IMR-90 (cell line): ENCODE data around the gene FNDC3B. TPM values are rescaled to one million over a fixed set of nuclear protein-coding genes. Genes with fewer than 3 reads are reported as not detected.

Source experiments
- ATAC-seq: fragments of 200-7000 bp; cut with Tn5 transposase; 2 replicates; pipeline ENCODE4 v1.9.1; 2020; ENCODE audit warnings: low read depth, mild to moderate bottlenecking, moderate library complexity
- BruUV-seq: library from RNA; stranded (reverse); fragments of 400-500 nt; replicated peaks from 2 replicates; lab custom pipeline; 2021; lab: Mats Ljungman, UMichigan
- CTCF ChIA-PET: fragments of 300-600 bp; formaldehyde crosslinking; extraction: SDS; loops from one replicate; lab custom pipeline; 2021; ENCODE audit warnings: antibody characterized with exemption; lab: Yijun Ruan, JAX
- POLR2A ChIA-PET: fragments of 300-600 bp; sonication (Branson Sonifier 250); formaldehyde crosslinking; loops from one replicate; lab custom pipeline; 2022; ENCODE audit warnings: antibody characterized with exemption; ENCODE audit not compliant: unreplicated experiment; lab: Charles Lee
- DNase-seq: peaks from one replicate; pipeline ENCODE4 v3.0.0; 2013
- H2AFZ ChIP-seq: replicated peaks from 2 replicates; pipeline ENCODE3; 2013; ENCODE audit warnings: low read length, mild to moderate bottlenecking; ENCODE audit not compliant: poor library complexity
- H2AK5ac ChIP-seq: 2 replicates; pipeline ENCODE4 v1.6.1; 2013; ENCODE audit warnings: low read depth, low read length, inconsistent platforms
- H2AK9ac ChIP-seq: replicated peaks from 2 replicates; pipeline ENCODE3; 2013; ENCODE audit warnings: mild to moderate bottlenecking, low read depth, low read length, moderate library complexity; ENCODE audit not compliant: poor library complexity
- H2BK120ac ChIP-seq: 2 replicates; pipeline ENCODE4 v1.6.1; 2013; ENCODE audit warnings: low read depth, low read length, inconsistent platforms
- H2BK15ac ChIP-seq: 3 replicates; pipeline ENCODE4 v1.6.1; 2013; ENCODE audit warnings: low read depth, low read length, inconsistent platforms
- H2BK20ac ChIP-seq: 2 replicates; pipeline ENCODE4 v1.6.1; 2013; ENCODE audit warnings: low read depth, mild to moderate bottlenecking, inconsistent platforms, low read length, moderate library complexity
- H2BK5ac ChIP-seq: 2 replicates; pipeline ENCODE4 v1.6.1; 2013; ENCODE audit warnings: mild to moderate bottlenecking, low read depth, low read length, inconsistent platforms; ENCODE audit not compliant: poor library complexity, severe bottlenecking
- H3K14ac ChIP-seq: replicated peaks from 2 replicates; pipeline ENCODE4 v1.6.1; 2013; ENCODE audit warnings: low read depth, low read length, inconsistent platforms
- H3K18ac ChIP-seq: 2 replicates; pipeline ENCODE4 v1.6.1; 2013; ENCODE audit warnings: low read depth, low read length, control low read depth
- H3K23ac ChIP-seq: 2 replicates; pipeline ENCODE4 v1.6.1; 2013; ENCODE audit warnings: low read depth, low read length, inconsistent platforms
- H3K27ac ChIP-seq: 2 replicates; pipeline ENCODE4 v1.5.1; 2013; ENCODE audit warnings: mild to moderate bottlenecking, control low read depth, low read length; ENCODE audit not compliant: insufficient read depth
- H3K27me3 ChIP-seq: 2 replicates; pipeline ENCODE4 v1.6.1; 2013; ENCODE audit warnings: low read length; ENCODE audit not compliant: control insufficient read depth, insufficient read depth
- H3K36me3 ChIP-seq: 2 replicates; pipeline ENCODE4 v1.6.1; 2013; ENCODE audit warnings: low read length, mixed read lengths; ENCODE audit not compliant: control insufficient read depth, insufficient read depth
- H3K4ac ChIP-seq: 2 replicates; pipeline ENCODE4 v1.6.1; 2013; ENCODE audit warnings: low read depth, low read length, inconsistent platforms
- H3K4me1 ChIP-seq: 2 replicates; pipeline ENCODE4 v1.6.1; 2013; ENCODE audit warnings: low read length, mixed read lengths; ENCODE audit not compliant: control insufficient read depth, insufficient read depth
- H3K4me2 ChIP-seq: 2 replicates; pipeline ENCODE4 v1.6.1; 2013; ENCODE audit warnings: low read depth, mild to moderate bottlenecking, control low read depth, low read length, moderate library complexity
- H3K4me3 ChIP-seq: 2 replicates; pipeline ENCODE4 v1.5.1; 2013; ENCODE audit warnings: low read depth, mild to moderate bottlenecking, control low read depth, low read length, moderate library complexity; ENCODE audit not compliant: insufficient read depth
- H3K56ac ChIP-seq: 2 replicates; pipeline ENCODE4 v1.6.1; 2013; ENCODE audit warnings: low read length, inconsistent platforms; ENCODE audit not compliant: insufficient read depth; ENCODE audit errors: extremely low read depth
- H3K79me1 ChIP-seq, 2 experiments: 2 replicates each; pipeline ENCODE4 v1.6.1; 2013; ENCODE audit warnings: low read length in 2 of 2, inconsistent platforms in 1 of 2, low read depth in 1 of 2
- H3K9ac ChIP-seq: 2 replicates; pipeline ENCODE4 v1.6.1; 2013; ENCODE audit warnings: low read depth, low read length, control low read depth
- H3K9me1 ChIP-seq: 2 replicates; pipeline ENCODE4 v1.6.1; 2013; ENCODE audit warnings: low read length, inconsistent platforms; ENCODE audit not compliant: insufficient read depth
- H3K9me3 ChIP-seq: 2 replicates; pipeline ENCODE4 v1.6.1; 2013; ENCODE audit warnings: low read length; ENCODE audit not compliant: control insufficient read depth, insufficient read depth
- H4K20me1 ChIP-seq: 2 replicates; pipeline ENCODE4 v1.6.1; 2013; ENCODE audit warnings: low read length, inconsistent platforms; ENCODE audit not compliant: insufficient read depth
- H4K5ac ChIP-seq: 2 replicates; pipeline ENCODE4 v1.6.1; 2013; ENCODE audit warnings: mild to moderate bottlenecking, low read depth, low read length, control low read depth
- H4K8ac ChIP-seq, 2 experiments: 2 replicates each; pipeline ENCODE4 v1.6.1; 2013; ENCODE audit warnings: low read depth in 2 of 2, low read length in 2 of 2, control low read depth in 1 of 2, inconsistent platforms in 1 of 2
- H4K91ac ChIP-seq: 2 replicates; pipeline ENCODE4 v1.6.1; 2013; ENCODE audit warnings: low read depth, low read length, inconsistent platforms; ENCODE audit not compliant: insufficient read depth
- BHLHE40 ChIP-seq: fragments of 150-350 bp; IDR thresholded peaks from 2 replicates; pipeline ENCODE4 v1.6.1; 2016; ENCODE audit warnings: mild to moderate bottlenecking, low read depth, low read length
- CEBPB ChIP-seq: IDR thresholded peaks from 2 replicates; pipeline ENCODE4 v1.6.1; 2012; ENCODE audit warnings: low read depth, low read length, improper control_type of control experiment
- CHD1 ChIP-seq: IDR thresholded peaks from 2 replicates; pipeline ENCODE4 v1.6.1; 2012; ENCODE audit warnings: low read depth, low read length, improper control_type of control experiment
- FOS ChIP-seq: fragments of 150-350 bp; IDR thresholded peaks from 2 replicates; pipeline ENCODE4 v1.6.1; 2016; ENCODE audit warnings: low read depth, low read length
- MAFK ChIP-seq: IDR thresholded peaks from 2 replicates; pipeline ENCODE4 v1.6.1; 2012; ENCODE audit warnings: low read depth, low read length, improper control_type of control experiment
- MXI1 ChIP-seq: IDR thresholded peaks from 2 replicates; pipeline ENCODE4 v1.6.1; 2012; ENCODE audit warnings: low read depth, mild to moderate bottlenecking, low read length, moderate library complexity, borderline replicate concordance
- NFE2L2 ChIP-seq: fragments of 150-350 bp; IDR thresholded peaks from 2 replicates; pipeline ENCODE4 v1.6.1; 2016; ENCODE audit warnings: low read depth, mild to moderate bottlenecking, low read length
- POLR2A ChIP-seq: IDR thresholded peaks from 2 replicates; pipeline ENCODE4 v1.6.1; 2012; ENCODE audit warnings: mild to moderate bottlenecking, low read depth, low read length
- RCOR1 ChIP-seq: IDR thresholded peaks from 2 replicates; pipeline ENCODE4 v1.6.1; 2012; ENCODE audit warnings: mild to moderate bottlenecking, low read length, improper control_type of control experiment; ENCODE audit not compliant: insufficient replicate concordance
- RFX5 ChIP-seq: IDR thresholded peaks from 2 replicates; pipeline ENCODE4 v1.8.0; 2012; ENCODE audit warnings: low read depth, mild to moderate bottlenecking, low read length, moderate library complexity
- SMC3 ChIP-seq: fragments of 150-350 bp; IDR thresholded peaks from 2 replicates; pipeline ENCODE4 v1.6.1; 2016; ENCODE audit warnings: low read depth, mild to moderate bottlenecking, antibody characterized with exemption, low read length, moderate library complexity
- WGBS, 2 experiments: methylation state at CpG; one replicate each; pipeline versions ENCODE4 v1.1.5 to v1.1.7; 2013; ENCODE audit warnings: missing lambda C conversion rate in 2 of 2; ENCODE audit not compliant: insufficient read length in 1 of 2; ENCODE audit errors: extremely low coverage in 2 of 2; 5-methylcytosine and 5-hydroxymethylcytosine counted together
- dilution Hi-C: fragments of 300-500 bp; cut with HindIII; formaldehyde crosslinking; loops from one replicate; pipeline ENCODE4 v1.14.3; 2018; ENCODE audit warnings: low sequenced_read_pairs; ENCODE audit not compliant: unreplicated experiment
- in situ Hi-C: fragments of 300-500 bp; cut with MboI; formaldehyde crosslinking; loops from 3 replicates; pipeline ENCODE4 v1.14.3; 2019; ENCODE audit warnings: low sequenced_read_pairs, inconsistent platforms, mixed read lengths
- intact Hi-C: fragments of 100-400 bp; cut with micrococcal nuclease; formaldehyde crosslinking; loops from 2 replicates; pipeline ENCODE4 v1.10.0; 2022
- polyA plus RNA-seq, 3 experiments: library from polyadenylated mRNA; depleted of rRNA; stranded (reverse); fragments of >200 nt; gene quantifications; 2 replicates each; pipeline ENCODE4 v1.2.3, GENCODE V29; 2012; ENCODE audit warnings: low replicate concordance in 1 of 3
- total RNA-seq: library from RNA; depleted of rRNA; stranded (reverse); fragments of >200 nt; gene quantifications from 2 replicates; pipeline ENCODE4 v1.2.3, GENCODE V29; 2012
- TF ChIP-seq, protein P1 (sequence below): fragments of 150-350 bp; IDR thresholded peaks from 2 replicates; pipeline ENCODE4 v1.6.1; 2017; ENCODE audit warnings: mild to moderate bottlenecking, antibody characterized with exemption, low read length, low read depth
- TF ChIP-seq, protein P2 (sequence below): conservative IDR thresholded peaks from 2 replicates; pipeline ENCODE4 v1.5.1; 2012; ENCODE audit warnings: mild to moderate bottlenecking, low read depth, low read length, improper control_type of control experiment
- TF ChIP-seq, protein P3 (sequence below): fragments of 150-350 bp; IDR thresholded peaks from 2 replicates; pipeline ENCODE4 v1.6.1; 2016; ENCODE audit warnings: low read depth, mild to moderate bottlenecking, low read length, moderate library complexity, borderline replicate concordance

FNDC3B gene
- total and polyA plus RNA-seq, 2 of the 4 experiments (the other 2 are of a cell fraction), result 23.9 to 150 TPM

DNA sequence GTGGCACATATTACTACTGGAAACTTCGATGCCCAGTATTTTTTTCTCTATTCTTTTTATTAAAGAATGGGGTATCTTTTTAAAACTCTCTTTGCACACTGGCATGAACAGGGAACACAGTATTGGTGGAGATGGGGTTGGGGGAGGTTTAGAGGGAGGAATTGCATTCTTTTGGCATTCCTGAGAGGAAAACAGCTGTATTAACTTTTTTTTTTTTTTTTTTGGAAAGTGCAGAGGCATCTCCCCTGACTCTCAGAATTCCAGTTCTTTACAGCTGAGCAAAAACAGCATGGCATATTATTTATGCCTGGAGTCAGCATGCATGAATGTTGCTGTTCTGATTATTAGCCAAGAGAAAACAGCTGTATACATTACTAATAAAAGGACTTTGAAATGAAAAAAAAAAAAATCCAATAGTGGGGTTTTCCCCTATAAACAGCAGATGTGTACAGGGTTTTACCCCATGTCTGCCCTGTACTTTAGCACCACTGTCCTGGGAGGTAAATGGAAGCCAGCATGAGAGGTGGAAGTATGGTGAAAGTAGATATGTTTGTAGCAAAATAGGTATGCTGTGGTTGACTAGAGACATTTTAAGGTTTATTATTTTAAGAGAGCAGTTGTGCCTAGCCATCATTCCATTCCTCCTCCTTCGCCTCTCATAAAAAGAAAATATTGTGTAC is 132.2 kb downstream of the FNDC3B start:
- no peak overlapping the region for H2AK5ac ChIP-seq
- H3K9me3 ChIP-seq, result no peaks in the 10 kb centered on the region
- H2BK5ac ChIP-seq, result peak overlapping the region; percentile 12
- DNase-seq (no peak), ATAC-seq (0 out of 2 replicates have a peak, but pooled peaks have one; percentile 7)
- intact Hi-C loops (no loop called here), in situ Hi-C loops (no loop called here), dilution Hi-C loops (no loop called here)
- H3K79me1 ChIP-seq, result peaks cover 23 to 85% of the 10 kb centered on the region in 2 experiments
- no peak overlapping the region for H2BK120ac ChIP-seq
- H4K8ac ChIP-seq, result 0 out of 4 replicates have a peak overlapping the region, but pooled peaks of 1 of the 2 experiments have one; percentile 42
- H2AK9ac ChIP-seq, result no peak overlapping the region
- peaks cover 86% of the 10 kb centered on the region for H4K20me1 ChIP-seq
- H3K27ac ChIP-seq, result no peak overlapping the region
- H3K18ac ChIP-seq, result no peak overlapping the region
- no TSS peak for BruUV-seq
- peaks cover 4% of the 10 kb centered on the region for H3K36me3 ChIP-seq
- WGBS, 2 experiments, result no CpG with 5 or more reads among the region's 2 CpGs
- H3K27me3 ChIP-seq, result no peaks in the 10 kb centered on the region
- no peak overlapping the region for H2BK15ac ChIP-seq
- H2BK20ac ChIP-seq, result no peak overlapping the region
- no peak overlapping the region for H3K14ac ChIP-seq
- H3K23ac ChIP-seq, result no peak overlapping the region
- H3K4me3 ChIP-seq, result no peak overlapping the region
- H3K4me2 ChIP-seq, result no peak overlapping the region
- ChIA-PET POLR2A (no interaction called here), CTCF (interaction anchor here (0.6 to 0.7 kb wide), 3 partner anchors 73 to 1382 kb away, joined by 3 to 7 read pairs (median 4); no protein-coding TSS in a partner anchor)
- peaks cover 36% of the 10 kb centered on the region for H3K4me1 ChIP-seq
- peaks cover 28% of the 10 kb centered on the region for H3K9me1 ChIP-seq
- H3K4ac ChIP-seq, result no peak overlapping the region
- H4K5ac ChIP-seq, result no peak overlapping the region
- no peak overlapping the region for H3K9ac ChIP-seq
- H3K56ac ChIP-seq, result no peak overlapping the region
- no peak overlapping the region for H2AFZ ChIP-seq
- no peak overlapping the region for H4K91ac ChIP-seq
- no peak for TF ChIP-seq RFX5
- TF ChIP-seq CHD1, result no peak
- no peak for TF ChIP-seq BHLHE40
- TF ChIP-seq CEBPB, result no peak
- no peak for TF ChIP-seq SMC3
- no peak for TF ChIP-seq MAFK
- TF ChIP-seq, protein P1, sequence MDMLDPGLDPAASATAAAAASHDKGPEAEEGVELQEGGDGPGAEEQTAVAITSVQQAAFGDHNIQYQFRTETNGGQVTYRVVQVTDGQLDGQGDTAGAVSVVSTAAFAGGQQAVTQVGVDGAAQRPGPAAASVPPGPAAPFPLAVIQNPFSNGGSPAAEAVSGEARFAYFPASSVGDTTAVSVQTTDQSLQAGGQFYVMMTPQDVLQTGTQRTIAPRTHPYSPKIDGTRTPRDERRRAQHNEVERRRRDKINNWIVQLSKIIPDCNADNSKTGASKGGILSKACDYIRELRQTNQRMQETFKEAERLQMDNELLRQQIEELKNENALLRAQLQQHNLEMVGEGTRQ, result no peak
- TF ChIP-seq, protein P2, sequence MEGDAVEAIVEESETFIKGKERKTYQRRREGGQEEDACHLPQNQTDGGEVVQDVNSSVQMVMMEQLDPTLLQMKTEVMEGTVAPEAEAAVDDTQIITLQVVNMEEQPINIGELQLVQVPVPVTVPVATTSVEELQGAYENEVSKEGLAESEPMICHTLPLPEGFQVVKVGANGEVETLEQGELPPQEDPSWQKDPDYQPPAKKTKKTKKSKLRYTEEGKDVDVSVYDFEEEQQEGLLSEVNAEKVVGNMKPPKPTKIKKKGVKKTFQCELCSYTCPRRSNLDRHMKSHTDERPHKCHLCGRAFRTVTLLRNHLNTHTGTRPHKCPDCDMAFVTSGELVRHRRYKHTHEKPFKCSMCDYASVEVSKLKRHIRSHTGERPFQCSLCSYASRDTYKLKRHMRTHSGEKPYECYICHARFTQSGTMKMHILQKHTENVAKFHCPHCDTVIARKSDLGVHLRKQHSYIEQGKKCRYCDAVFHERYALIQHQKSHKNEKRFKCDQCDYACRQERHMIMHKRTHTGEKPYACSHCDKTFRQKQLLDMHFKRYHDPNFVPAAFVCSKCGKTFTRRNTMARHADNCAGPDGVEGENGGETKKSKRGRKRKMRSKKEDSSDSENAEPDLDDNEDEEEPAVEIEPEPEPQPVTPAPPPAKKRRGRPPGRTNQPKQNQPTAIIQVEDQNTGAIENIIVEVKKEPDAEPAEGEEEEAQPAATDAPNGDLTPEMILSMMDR, result no peak
- no peak for TF ChIP-seq POLR2A
- no peak for TF ChIP-seq NFE2L2
- TF ChIP-seq, protein P3, sequence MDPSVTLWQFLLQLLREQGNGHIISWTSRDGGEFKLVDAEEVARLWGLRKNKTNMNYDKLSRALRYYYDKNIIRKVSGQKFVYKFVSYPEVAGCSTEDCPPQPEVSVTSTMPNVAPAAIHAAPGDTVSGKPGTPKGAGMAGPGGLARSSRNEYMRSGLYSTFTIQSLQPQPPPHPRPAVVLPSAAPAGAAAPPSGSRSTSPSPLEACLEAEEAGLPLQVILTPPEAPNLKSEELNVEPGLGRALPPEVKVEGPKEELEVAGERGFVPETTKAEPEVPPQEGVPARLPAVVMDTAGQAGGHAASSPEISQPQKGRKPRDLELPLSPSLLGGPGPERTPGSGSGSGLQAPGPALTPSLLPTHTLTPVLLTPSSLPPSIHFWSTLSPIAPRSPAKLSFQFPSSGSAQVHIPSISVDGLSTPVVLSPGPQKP, result no peak
- no peak for TF ChIP-seq RCOR1
- no peak for TF ChIP-seq MXI1
- TF ChIP-seq FOS, result no peak
